Liver (tissue), 9 donors: ENCODE data around the gene PRKCH. TPM values are rescaled to one million over a fixed set of nuclear protein-coding genes. Genes with fewer than 3 reads are reported as not detected.
A peak's percentile ranks its signal among the peaks of the same experiment; 100 is the strongest.

Experiments used
- DNase-seq: peaks from one replicate; pipeline ENCODE4 v3.0.0-alpha.2; 2017; ENCODE audit warnings: low spot score
- H3K27ac ChIP-seq, 2 donors: one replicate each; pipeline ENCODE4 v1.7.0; 2013; ENCODE audit warnings: inconsistent platforms in 2 of 2, low read length in 2 of 2, control low read depth in 1 of 2, low read depth in 1 of 2, mild to moderate bottlenecking in 1 of 2
- H3K27me3 ChIP-seq, 4 donors: one replicate each; pipeline versions ENCODE4 v1.6.1 to v1.7.0; 2013; ENCODE audit warnings: low read length in 3 of 4, inconsistent platforms in 1 of 4, mild to moderate bottlenecking in 1 of 4, moderate library complexity in 1 of 4; ENCODE audit not compliant: control insufficient read depth in 4 of 4, insufficient read depth in 4 of 4
- H3K36me3 ChIP-seq, 4 donors: one replicate each; pipeline versions ENCODE4 v1.6.1 to v1.7.0; 2013; ENCODE audit warnings: low read length in 3 of 4, mild to moderate bottlenecking in 3 of 4, low read depth in 1 of 4, moderate library complexity in 1 of 4; ENCODE audit not compliant: control insufficient read depth in 4 of 4, insufficient read depth in 3 of 4
- H3K4me1 ChIP-seq, 4 donors: one replicate each; pipeline versions ENCODE4 v1.6.1 to v1.7.0; 2013; ENCODE audit warnings: low read length in 3 of 4, mild to moderate bottlenecking in 3 of 4, moderate library complexity in 1 of 4; ENCODE audit not compliant: control insufficient read depth in 4 of 4, insufficient read depth in 4 of 4
- H3K4me3 ChIP-seq, 3 donors: one replicate each; pipeline versions ENCODE4 v1.6.1 to v1.7.0; 2013; ENCODE audit warnings: low read length in 3 of 3, control low read depth in 1 of 3, low read depth in 1 of 3, mild to moderate bottlenecking in 1 of 3
- H3K9ac ChIP-seq, 2 donors: one replicate each; pipeline ENCODE4 v1.7.0; 2013; ENCODE audit warnings: low read length in 2 of 2, mild to moderate bottlenecking in 2 of 2, moderate library complexity in 2 of 2, control low read depth in 1 of 2, low read depth in 1 of 2
- H3K9me3 ChIP-seq, 4 donors: one replicate each; pipeline versions ENCODE4 v1.6.1 to v1.7.0; 2013; ENCODE audit warnings: low read length in 3 of 4; ENCODE audit not compliant: control insufficient read depth in 4 of 4
- CTCF ChIP-seq: fragments of 150-350 bp; IDR thresholded peaks from 2 replicates; pipeline ENCODE4 v1.5.1; 2017; ENCODE audit warnings: improper control_type of control experiment, low read depth, low read length; ENCODE audit not compliant: missing input control
- EGR1 ChIP-seq, 2 donors: IDR thresholded peaks; 2 replicates each; pipeline ENCODE4 v1.6.1; 2016 to 2018; ENCODE audit warnings: antibody characterized with exemption in 2 of 2, low read depth in 2 of 2
- FOXA1 ChIP-seq: IDR thresholded peaks from 2 replicates; pipeline ENCODE4 v1.6.1; 2016; ENCODE audit warnings: antibody characterized with exemption
- JUND ChIP-seq, 2 donors: IDR thresholded peaks; 2 replicates each; pipeline ENCODE4 v1.6.1; 2016; ENCODE audit warnings: antibody characterized with exemption in 2 of 2
- NR2F2 ChIP-seq: IDR thresholded peaks from 2 replicates; pipeline ENCODE4 v1.6.1; 2016; ENCODE audit warnings: antibody characterized with exemption
- REST ChIP-seq: IDR thresholded peaks from 2 replicates; pipeline ENCODE4 v1.6.1; 2016; ENCODE audit warnings: antibody characterized with exemption, mild to moderate bottlenecking
- RXRA ChIP-seq, 2 donors: IDR thresholded peaks; 2 replicates each; pipeline ENCODE4 v1.6.1; 2017 to 2018; ENCODE audit warnings: antibody characterized with exemption in 2 of 2, mild to moderate bottlenecking in 1 of 2
- SP1 ChIP-seq: IDR thresholded peaks from 2 replicates; pipeline ENCODE4 v1.6.1; 2018; ENCODE audit warnings: antibody characterized with exemption, mild to moderate bottlenecking
- TAF1 ChIP-seq: conservative IDR thresholded peaks from 2 replicates; pipeline ENCODE4 v1.6.1; 2016; ENCODE audit warnings: antibody characterized with exemption, mild to moderate bottlenecking
- YY1 ChIP-seq: IDR thresholded peaks from 2 replicates; pipeline ENCODE4 v1.6.1; 2016; ENCODE audit warnings: antibody characterized with exemption, mild to moderate bottlenecking
- WGBS: extraction: QIAGEN DNeasy Blood & Tissue Kit; methylation state at CpG from one replicate; pipeline ENCODE4 v1.1.7; 2013; 5-methylcytosine and 5-hydroxymethylcytosine counted together
- polyA plus RNA-seq, 2 donors: library from polyadenylated mRNA; stranded (reverse) in 1 of 2; unstranded in 1 of 2; fragments of 200-250 nt in 1 of 2; fragments of >200 nt in 1 of 2; fragmentation: Nextera tagmentation in 1 of 2; extraction: Ambion mirVana in 1 of 2; gene quantifications; one replicate each; pipeline versions ENCODE4 v1.2.1 to v1.2.3, GENCODE V29; 2013 to 2015
- total RNA-seq, 2 donors: library from RNA; depleted of rRNA; stranded (reverse); fragments of >200 nt; gene quantifications; one replicate each; pipeline ENCODE4 v1.2.3, GENCODE V29; 2014
- TF ChIP-seq, protein P1 (sequence below): IDR thresholded peaks from 2 replicates; pipeline ENCODE4 v1.6.1; 2016; ENCODE audit warnings: antibody characterized with exemption
- TF ChIP-seq, protein P2 (sequence below): IDR thresholded peaks from 2 replicates; pipeline ENCODE4 v1.6.1; 2016; ENCODE audit warnings: antibody characterized with exemption
- donor health status: healthy.
- donor health status: healthy.
- donor health status: healthy.
- donor health status: healthy.
- donor health status: healthy.

PRKCH gene
- total and polyA plus RNA-seq, 4 donors, result 3.9 to 13.7 (median 7.0) TPM

DNA sequence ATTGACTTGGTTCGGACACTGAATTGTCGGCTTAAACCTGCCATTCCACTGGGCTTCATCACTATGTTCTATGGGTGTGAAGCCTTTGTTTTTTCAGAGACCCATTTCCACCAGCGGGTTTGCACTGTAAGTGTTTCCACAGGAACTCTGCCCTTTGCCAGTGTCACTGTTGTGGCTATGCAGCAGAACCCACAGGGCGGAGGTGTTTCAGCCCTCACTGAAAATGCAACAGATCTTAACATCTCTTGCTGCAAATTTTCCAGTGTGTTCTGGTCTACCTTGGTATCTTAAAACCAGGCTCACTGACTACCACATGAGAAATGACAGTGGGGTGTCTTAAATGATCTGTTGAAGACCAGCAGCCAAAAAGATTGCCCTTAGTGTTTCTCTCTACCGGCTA is 21.1 kb downstream of the PRKCH start:
- Histone ChIP-seq H3K9ac (no peak overlapping the region), H3K4me1 (peaks cover 0 to 3% (median 0%) of the 10 kb centered on the region in 4 donors), H3K36me3 (no peaks in the 10 kb centered on the region), H3K27ac (peak overlapping the region in 1 of 2 donors; percentile 4), H3K9me3 (no peaks in the 10 kb centered on the region), H3K4me3 (no peak overlapping the region), H3K27me3 (no peaks in the 10 kb centered on the region)
- TF ChIP-seq JUND (IDR thresholded peaks at IDR 0.05), result no peak
- no peak for TF ChIP-seq EGR1 (IDR thresholded peaks at IDR 0.05; ENCODE audit: low read depth in 2 of 2)
- no peak for TF ChIP-seq REST
- TF ChIP-seq, protein P1, sequence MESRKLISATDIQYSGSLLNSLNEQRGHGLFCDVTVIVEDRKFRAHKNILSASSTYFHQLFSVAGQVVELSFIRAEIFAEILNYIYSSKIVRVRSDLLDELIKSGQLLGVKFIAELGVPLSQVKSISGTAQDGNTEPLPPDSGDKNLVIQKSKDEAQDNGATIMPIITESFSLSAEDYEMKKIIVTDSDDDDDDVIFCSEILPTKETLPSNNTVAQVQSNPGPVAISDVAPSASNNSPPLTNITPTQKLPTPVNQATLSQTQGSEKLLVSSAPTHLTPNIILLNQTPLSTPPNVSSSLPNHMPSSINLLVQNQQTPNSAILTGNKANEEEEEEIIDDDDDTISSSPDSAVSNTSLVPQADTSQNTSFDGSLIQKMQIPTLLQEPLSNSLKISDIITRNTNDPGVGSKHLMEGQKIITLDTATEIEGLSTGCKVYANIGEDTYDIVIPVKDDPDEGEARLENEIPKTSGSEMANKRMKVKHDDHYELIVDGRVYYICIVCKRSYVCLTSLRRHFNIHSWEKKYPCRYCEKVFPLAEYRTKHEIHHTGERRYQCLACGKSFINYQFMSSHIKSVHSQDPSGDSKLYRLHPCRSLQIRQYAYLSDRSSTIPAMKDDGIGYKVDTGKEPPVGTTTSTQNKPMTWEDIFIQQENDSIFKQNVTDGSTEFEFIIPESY, result no peak
- TF ChIP-seq, protein P2, sequence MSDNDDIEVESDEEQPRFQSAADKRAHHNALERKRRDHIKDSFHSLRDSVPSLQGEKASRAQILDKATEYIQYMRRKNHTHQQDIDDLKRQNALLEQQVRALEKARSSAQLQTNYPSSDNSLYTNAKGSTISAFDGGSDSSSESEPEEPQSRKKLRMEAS, result no peak
- no peak for TF ChIP-seq RXRA (IDR thresholded peaks at IDR 0.05)
- no peak for TF ChIP-seq FOXA1
- TF ChIP-seq YY1, result no peak
- no peak for DNase-seq
- 69% methylated on average over 5 of the region's 5 CpGs for WGBS

DNA sequence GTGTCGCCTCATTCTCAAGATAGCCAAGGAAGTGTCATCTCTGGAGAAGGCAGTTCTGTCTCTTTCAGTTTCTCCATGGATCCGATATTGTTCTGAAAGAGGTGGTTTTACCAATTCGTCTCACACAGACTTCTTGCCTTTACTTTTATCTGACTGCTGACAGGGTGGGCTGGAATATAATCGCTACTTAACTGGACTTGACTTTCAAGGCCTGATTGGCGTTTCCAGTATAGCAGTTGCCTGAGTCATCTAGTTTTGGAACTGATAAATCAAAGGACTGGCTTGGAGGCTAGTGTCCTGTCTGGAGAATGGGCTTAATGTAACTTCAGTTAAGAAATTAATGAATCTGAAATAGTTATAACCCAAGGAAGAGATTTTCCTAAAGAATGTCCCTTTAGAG is 21.6 kb downstream of the PRKCH start:
- H3K4me1 ChIP-seq, result peaks cover 0 to 3% (median 0%) of the 10 kb centered on the region in 4 donors
- no peak for TF ChIP-seq CTCF
- TF ChIP-seq EGR1 (IDR thresholded peaks at IDR 0.05; ENCODE audit: low read depth in 2 of 2), result no peak
- no peak for TF ChIP-seq RXRA (IDR thresholded peaks at IDR 0.05)
- no peak for TF ChIP-seq SP1
- H3K27ac ChIP-seq, result peak overlapping the region in 1 of 2 donors; percentile 4

GRCh38 chr14:61343471-61343870 is 22.1 kb downstream of the PRKCH start:
- H3K4me1 ChIP-seq, result peaks cover 0 to 3% (median 0%) of the 10 kb centered on the region in 4 donors
- TF ChIP-seq REST (no peak), TAF1 (no peak), SP1 (no peak), NR2F2 (no peak), RXRA (IDR thresholded peaks at IDR 0.05) (no peak), FOXA1 (no peak), CTCF (no peak), EGR1 (IDR thresholded peaks at IDR 0.05; ENCODE audit: low read depth in 2 of 2) (no peak), JUND (IDR thresholded peaks at IDR 0.05) (no peak)
- TF ChIP-seq, protein P2, result no peak

More for the DNA sequence above, 21.6 kb downstream of the PRKCH start:
- 80% methylated on average over 5 of the region's 5 CpGs for WGBS
- Histone ChIP-seq H3K4me3 (no peak overlapping the region), H3K9ac (no peak overlapping the region), H3K27me3 (no peaks in the 10 kb centered on the region), H3K36me3 (no peaks in the 10 kb centered on the region), H3K9me3 (no peaks in the 10 kb centered on the region)
- no peak for DNase-seq

More at GRCh38 chr14:61343471-61343870, 22.1 kb downstream of the PRKCH start:
- Histone ChIP-seq H3K27ac (peak overlapping the region; percentile 53 to 67), H3K27me3 (no peaks in the 10 kb centered on the region), H3K36me3 (no peaks in the 10 kb centered on the region), H3K4me3 (no peak overlapping the region), H3K9me3 (no peaks in the 10 kb centered on the region), H3K9ac (no peak overlapping the region)
- DNase-seq, result no peak
- 87% methylated on average over 1 of the region's 1 CpG for WGBS
